ENCODE results near the gene C1orf105. TPM values are rescaled to one million over a fixed set of nuclear protein-coding genes. Genes with fewer than 3 reads are reported as not detected.

Gene C1orf105
- total and polyA plus RNA-seq, 4 donors, result 0.16 TPM; not detected in 3

- H3K36me3 ChIP-seq (ENCODE audit: control insufficient read depth in 4 of 4, insufficient read depth in 3 of 4, low read depth in 1 of 4, low read length in 3 of 4), result no peaks in the 10 kb centered on the region
- H3K9ac ChIP-seq (ENCODE audit: low read depth in 1 of 2, low read length in 2 of 2), result no peak overlapping the region
- TF ChIP-seq FOXA2 (IDR thresholded peaks at IDR 0.05) (no peak), EGR1 (IDR thresholded peaks at IDR 0.05; ENCODE audit: low read depth in 2 of 2) (no peak)
- DNase-seq (ENCODE audit: low spot score), result no peak
- H3K4me3 ChIP-seq (ENCODE audit: low read depth in 1 of 3, low read length in 3 of 3), result no peak overlapping the region
- no peak overlapping the region for H3K27ac ChIP-seq (ENCODE audit: low read depth in 1 of 2, low read length in 2 of 2)
- no peaks in the 10 kb centered on the region for H3K27me3 ChIP-seq (ENCODE audit: control insufficient read depth in 4 of 4, insufficient read depth in 4 of 4, low read length in 3 of 4)
- no peaks in the 10 kb centered on the region for H3K9me3 ChIP-seq (ENCODE audit: control insufficient read depth in 4 of 4, low read length in 3 of 4)
- no peaks in the 10 kb centered on the region for H3K4me1 ChIP-seq (ENCODE audit: control insufficient read depth in 4 of 4, insufficient read depth in 4 of 4, low read length in 3 of 4)
Observed at GRCh38 chr1:172404121-172404520, 16.4 kb upstream of the C1orf105 start.

- H3K9me3 ChIP-seq (ENCODE audit: control insufficient read depth in 4 of 4, low read length in 3 of 4), result no peaks in the 10 kb centered on the region
- H3K27ac ChIP-seq (ENCODE audit: low read depth in 1 of 2, low read length in 2 of 2), result no peak overlapping the region
- DNase-seq (ENCODE audit: low spot score), result no peak
- no peaks in the 10 kb centered on the region for H3K36me3 ChIP-seq (ENCODE audit: control insufficient read depth in 4 of 4, insufficient read depth in 3 of 4, low read depth in 1 of 4, low read length in 3 of 4)
- H3K4me1 ChIP-seq (ENCODE audit: control insufficient read depth in 4 of 4, insufficient read depth in 4 of 4, low read length in 3 of 4), result no peaks in the 10 kb centered on the region
- no peak overlapping the region for H3K9ac ChIP-seq (ENCODE audit: low read depth in 1 of 2, low read length in 2 of 2)
- no peak overlapping the region for H3K4me3 ChIP-seq (ENCODE audit: low read depth in 1 of 3, low read length in 3 of 3)
- H3K27me3 ChIP-seq (ENCODE audit: control insufficient read depth in 4 of 4, insufficient read depth in 4 of 4, low read length in 3 of 4), result no peaks in the 10 kb centered on the region
- TF ChIP-seq GABPA (IDR thresholded peaks at IDR 0.05 in 1 of 2, conservative IDR thresholded peaks at IDR 0.05 in 1 of 2) (no peak), JUND (IDR thresholded peaks at IDR 0.05) (no peak), ZBTB33 (IDR thresholded peaks at IDR 0.05) (no peak), TAF1 (conservative IDR thresholded peaks at IDR 0.05) (no peak), FOXA2 (IDR thresholded peaks at IDR 0.05) (no peak), ATF3 (IDR thresholded peaks at IDR 0.05) (no peak), HNF4A (conservative IDR thresholded peaks at IDR 0.05) (no peak), HNF4G (IDR thresholded peaks at IDR 0.05) (no peak), EGR1 (IDR thresholded peaks at IDR 0.05; ENCODE audit: low read depth in 2 of 2) (no peak), RAD21 (IDR thresholded peaks at IDR 0.05) (no peak), SP1 (IDR thresholded peaks at IDR 0.05) (no peak), YY1 (IDR thresholded peaks at IDR 0.05) (no peak), FOXA1 (IDR thresholded peaks at IDR 0.05) (no peak), REST (IDR thresholded peaks at IDR 0.05) (no peak)
Observed at GRCh38 chr1:172405912-172406311, 14.6 kb upstream of the C1orf105 start.

GRCh38 chr1:172406968-172407367 is 13.5 kb upstream of the C1orf105 start:
- TF ChIP-seq HNF4G (IDR thresholded peaks at IDR 0.05), result no peak
- Histone ChIP-seq H3K9ac (ENCODE audit: low read depth in 1 of 2, low read length in 2 of 2) (no peak overlapping the region), H3K27me3 (ENCODE audit: control insufficient read depth in 4 of 4, insufficient read depth in 4 of 4, low read length in 3 of 4) (no peaks in the 10 kb centered on the region), H3K4me3 (ENCODE audit: low read depth in 1 of 3, low read length in 3 of 3) (no peak overlapping the region), H3K4me1 (ENCODE audit: control insufficient read depth in 4 of 4, insufficient read depth in 4 of 4, low read length in 3 of 4) (no peaks in the 10 kb centered on the region), H3K9me3 (ENCODE audit: control insufficient read depth in 4 of 4, low read length in 3 of 4) (no peaks in the 10 kb centered on the region), H3K27ac (ENCODE audit: low read depth in 1 of 2, low read length in 2 of 2) (no peak overlapping the region), H3K36me3 (ENCODE audit: control insufficient read depth in 4 of 4, insufficient read depth in 3 of 4, low read depth in 1 of 4, low read length in 3 of 4) (no peaks in the 10 kb centered on the region)
- no peak for DNase-seq (ENCODE audit: low spot score)
- WGBS, result 95% methylated on average over 1 of the region's 1 CpG
